ENCODE results near the gene MYO3B.

Gene MYO3B, protein sequence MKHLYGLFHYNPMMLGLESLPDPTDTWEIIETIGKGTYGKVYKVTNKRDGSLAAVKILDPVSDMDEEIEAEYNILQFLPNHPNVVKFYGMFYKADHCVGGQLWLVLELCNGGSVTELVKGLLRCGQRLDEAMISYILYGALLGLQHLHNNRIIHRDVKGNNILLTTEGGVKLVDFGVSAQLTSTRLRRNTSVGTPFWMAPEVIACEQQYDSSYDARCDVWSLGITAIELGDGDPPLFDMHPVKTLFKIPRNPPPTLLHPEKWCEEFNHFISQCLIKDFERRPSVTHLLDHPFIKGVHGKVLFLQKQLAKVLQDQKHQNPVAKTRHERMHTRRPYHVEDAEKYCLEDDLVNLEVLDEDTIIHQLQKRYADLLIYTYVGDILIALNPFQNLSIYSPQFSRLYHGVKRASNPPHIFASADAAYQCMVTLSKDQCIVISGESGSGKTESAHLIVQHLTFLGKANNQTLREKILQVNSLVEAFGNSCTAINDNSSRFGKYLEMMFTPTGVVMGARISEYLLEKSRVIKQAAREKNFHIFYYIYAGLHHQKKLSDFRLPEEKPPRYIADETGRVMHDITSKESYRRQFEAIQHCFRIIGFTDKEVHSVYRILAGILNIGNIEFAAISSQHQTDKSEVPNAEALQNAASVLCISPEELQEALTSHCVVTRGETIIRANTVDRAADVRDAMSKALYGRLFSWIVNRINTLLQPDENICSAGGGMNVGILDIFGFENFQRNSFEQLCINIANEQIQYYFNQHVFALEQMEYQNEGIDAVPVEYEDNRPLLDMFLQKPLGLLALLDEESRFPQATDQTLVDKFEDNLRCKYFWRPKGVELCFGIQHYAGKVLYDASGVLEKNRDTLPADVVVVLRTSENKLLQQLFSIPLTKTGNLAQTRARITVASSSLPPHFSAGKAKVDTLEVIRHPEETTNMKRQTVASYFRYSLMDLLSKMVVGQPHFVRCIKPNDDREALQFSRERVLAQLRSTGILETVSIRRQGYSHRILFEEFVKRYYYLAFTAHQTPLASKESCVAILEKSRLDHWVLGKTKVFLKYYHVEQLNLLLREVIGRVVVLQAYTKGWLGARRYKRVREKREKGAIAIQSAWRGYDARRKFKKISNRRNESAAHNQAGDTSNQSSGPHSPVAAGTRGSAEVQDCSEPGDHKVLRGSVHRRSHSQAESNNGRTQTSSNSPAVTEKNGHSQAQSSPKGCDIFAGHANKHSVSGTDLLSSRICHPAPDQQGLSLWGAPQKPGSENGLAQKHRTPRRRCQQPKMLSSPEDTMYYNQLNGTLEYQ (N-terminal part only)

GRCh38 chr2:170177950-170178781 is at the start of gene MYO3B:
Gene MYO3B (plus strand): TSS chr2:170178147. CDS start chr2:170178288, 141 bp downstream.
- peak; percentile 9 for DNase-seq

DNA sequence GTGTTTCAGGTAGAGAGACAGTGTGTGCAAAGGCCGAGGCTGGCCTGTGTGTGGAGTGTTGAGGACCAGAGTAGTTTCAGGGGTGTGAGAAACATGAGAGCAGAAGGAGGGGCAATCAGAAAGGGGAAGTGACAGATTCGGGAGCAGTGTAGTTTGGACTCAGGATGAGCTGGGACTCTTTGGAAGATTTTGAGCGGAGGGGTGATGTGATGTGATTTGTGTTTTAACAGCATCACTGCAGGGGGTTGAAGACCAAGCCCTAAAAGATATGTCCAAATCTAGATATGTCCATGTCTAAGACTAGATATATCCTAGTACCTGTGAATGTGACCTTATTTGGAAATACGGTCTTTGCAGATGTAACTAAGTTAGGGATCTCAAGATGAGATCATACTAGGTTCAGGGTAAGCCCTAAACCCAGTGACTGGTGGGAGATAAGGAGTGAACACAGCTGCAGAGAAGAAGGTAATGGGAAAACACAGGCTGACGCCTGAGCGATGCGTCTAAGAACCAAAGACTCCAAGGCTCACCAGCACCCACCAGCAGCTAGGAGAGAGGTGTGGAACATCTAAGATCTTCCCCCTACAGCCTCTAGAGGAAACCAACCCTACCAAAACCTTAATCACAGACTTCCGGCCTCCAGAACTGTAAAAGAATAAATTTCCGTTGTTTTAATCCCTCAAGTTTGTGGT is 38.5 kb upstream of the MYO3B start:
- DNase-seq, result no peak

GRCh38 chr2:170140561-170140960 is 37.4 kb upstream of the MYO3B start:
- no peak for DNase-seq

DNA sequence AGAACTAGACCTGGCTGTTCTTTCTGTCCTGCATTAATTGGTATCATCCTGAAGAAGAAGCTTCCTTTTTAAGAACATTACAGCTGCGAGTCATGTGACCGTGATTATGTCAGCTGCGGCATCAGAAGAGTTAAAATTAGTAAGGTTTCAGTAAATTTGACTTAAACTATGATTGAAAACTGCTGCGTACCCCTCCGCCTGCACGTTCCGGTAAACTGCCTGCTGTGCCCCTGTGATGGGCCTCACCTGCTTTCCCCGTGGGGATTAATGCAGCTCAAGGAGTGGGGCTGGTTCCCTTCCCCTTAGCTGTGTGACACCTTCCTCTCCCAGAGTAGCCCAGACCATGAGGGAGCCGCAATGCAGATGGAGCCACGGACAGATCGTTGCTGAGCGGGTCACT is 36.1 kb upstream of the MYO3B start:
- DNase-seq, result no peak

- DNase-seq, result no peak
Measured at GRCh38 chr2:170142502-170142901, 35.4 kb upstream of the MYO3B start.

- no peak for DNase-seq
Measured at GRCh38 chr2:170143045-170143717, 34.8 kb upstream of the MYO3B start.

GRCh38 chr2:170144761-170145160 is 33.2 kb upstream of the MYO3B start:
- DNase-seq, result no peak

DNA sequence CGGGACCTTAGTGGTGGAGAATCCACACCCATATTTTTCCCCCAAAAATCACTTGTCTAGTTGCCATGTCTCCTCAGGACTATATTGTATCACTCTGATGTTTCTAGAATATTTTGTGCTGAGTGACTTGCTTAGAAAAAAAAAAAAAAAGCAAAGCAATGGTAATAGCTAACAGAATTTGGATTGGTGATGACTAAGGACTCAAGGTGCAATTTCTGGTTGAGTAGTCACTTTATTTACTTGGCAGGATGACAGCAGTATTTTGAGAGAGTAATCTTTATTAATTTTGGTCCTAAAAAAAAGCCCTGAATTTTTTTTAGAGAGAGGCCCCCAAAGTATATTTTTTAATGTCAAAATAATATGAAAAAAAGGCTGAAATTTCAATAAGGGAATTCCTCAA is 32.8 kb upstream of the MYO3B start:
- no peak for DNase-seq

DNA sequence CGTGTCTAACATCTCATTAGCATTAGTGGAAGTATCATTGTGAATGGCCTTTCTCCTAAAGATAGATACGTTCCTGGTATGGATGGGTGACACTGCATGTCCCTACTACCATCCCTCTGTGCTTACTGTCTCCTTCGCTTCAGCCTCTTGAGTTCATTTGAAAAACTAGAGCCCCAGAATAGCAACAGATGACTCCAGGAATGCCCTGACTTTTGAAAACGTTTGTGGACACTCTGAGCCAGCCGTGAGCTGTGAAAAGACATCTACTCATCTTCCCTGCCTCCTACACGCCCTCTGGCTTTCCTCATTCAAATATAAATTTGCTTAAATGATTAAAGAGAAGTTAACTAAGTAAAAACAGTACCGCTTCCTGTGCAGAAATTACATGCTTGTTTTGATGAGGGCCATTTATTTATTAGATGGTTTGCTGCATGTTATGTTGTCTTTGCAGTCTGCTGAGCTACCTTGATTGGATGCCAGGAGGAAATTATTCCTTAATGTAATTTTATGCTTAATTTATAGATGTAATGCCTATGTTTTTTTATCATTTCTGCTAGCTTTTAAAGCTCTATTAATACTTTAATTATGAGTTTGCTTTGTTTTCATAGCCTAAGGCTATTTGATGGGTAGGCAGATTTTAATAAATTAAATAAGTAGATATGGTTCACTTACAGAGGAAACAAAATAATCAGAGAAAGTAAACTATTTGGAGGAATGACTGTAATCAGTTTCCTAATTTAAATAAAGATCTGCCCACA is 32.1 kb upstream of the MYO3B start:
- DNase-seq, result no peak

GRCh38 chr2:170146784-170147183 is 31.2 kb upstream of the MYO3B start:
- no peak for DNase-seq

- DNase-seq, result no peak
Measured at GRCh38 chr2:170147576-170147975, 30.4 kb upstream of the MYO3B start.

GRCh38 chr2:170148161-170148560 is 29.8 kb upstream of the MYO3B start:
- no peak for DNase-seq

DNA sequence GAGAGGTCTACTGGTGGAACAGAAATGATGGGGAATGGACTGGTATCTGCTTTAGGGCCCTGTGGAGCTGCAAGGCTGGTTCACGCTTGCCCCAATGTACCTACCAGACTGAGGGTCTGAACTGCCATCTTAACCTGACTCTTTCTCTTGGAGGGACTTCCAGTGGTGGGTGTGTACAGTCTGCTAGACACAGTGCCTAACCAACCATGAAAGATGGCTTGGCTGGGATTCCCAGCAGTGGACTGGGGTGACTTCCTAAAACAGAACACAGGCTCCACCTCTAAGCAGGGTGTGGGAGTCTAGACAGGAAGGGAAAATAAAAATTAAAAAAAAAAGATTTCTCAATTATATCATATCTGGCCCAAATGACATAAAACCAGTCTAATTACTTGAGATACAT is 25.5 kb upstream of the MYO3B start:
- DNase-seq, result no peak

GRCh38 chr2:170155022-170155722 is 22.8 kb upstream of the MYO3B start:
- DNase-seq, result no peak

DNA sequence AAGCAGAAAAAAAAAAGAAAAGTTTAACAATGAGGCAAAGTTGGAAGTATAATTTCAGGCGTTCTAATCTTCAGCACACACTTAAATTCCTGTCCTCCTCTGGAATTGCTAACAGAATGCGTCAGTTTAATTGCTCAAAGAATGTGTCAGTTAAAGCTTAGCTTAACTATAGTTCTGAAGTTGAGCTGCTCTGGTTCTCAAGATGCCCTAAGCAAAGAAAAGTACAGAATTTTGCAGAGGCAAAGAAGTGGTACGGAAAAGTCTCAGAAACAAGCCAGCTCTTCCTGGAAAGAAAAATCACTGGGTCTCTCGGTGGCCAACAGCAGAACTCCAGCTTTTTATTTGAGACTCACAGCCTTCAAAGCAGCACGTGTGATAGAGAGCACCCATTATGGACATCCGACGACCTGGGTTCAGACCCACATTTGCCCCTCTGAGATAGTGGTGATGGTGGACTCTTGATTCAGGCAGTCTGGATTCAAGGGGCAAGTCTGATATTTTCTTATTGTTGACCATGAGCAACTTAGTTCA is 22.2 kb upstream of the MYO3B start:
- no peak for DNase-seq

- no peak for DNase-seq
Measured at GRCh38 chr2:170156592-170156991, 21.4 kb upstream of the MYO3B start.

GRCh38 chr2:170157025-170157684 is 20.8 kb upstream of the MYO3B start:
- DNase-seq, result no peak

DNA sequence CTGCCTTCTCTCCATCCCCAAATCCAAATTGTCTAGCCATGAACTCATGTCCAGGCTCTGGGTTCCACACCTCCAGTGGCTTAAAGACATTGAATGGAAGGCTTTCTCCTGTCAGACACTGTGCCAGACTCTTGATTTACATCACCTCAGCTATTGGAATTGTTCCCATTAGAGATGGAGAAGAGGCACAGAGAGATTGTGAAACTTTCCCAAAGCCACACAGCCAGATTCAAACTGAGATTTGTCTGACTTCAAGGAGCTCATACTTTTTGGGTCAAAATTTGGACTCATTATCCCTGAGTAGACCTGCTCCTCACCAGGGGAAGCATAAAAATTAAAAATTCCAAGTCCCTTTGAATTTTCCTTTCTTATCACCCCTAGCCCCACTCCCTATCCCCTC is 18.9 kb upstream of the MYO3B start:
- DNase-seq, result no peak
